ENCODE measurements around the gene IGSF21. TPM values are rescaled to one million over a fixed set of nuclear protein-coding genes. Genes with fewer than 3 reads are reported as not detected.

IGSF21 gene
- total and polyA plus RNA-seq, 2 donors (not counting 3 experiments of a cell fraction or from before 2014, with no cell fraction given) = not detected

- Histone ChIP-seq H3K9me1 (replicated peaks; ENCODE audit: control insufficient read depth, extremely low read depth, insufficient read depth, low read length) (no peaks in the 10 kb centered on the region), H2AFZ (ENCODE audit: low read depth, low read length) (no peak overlapping the region), H3K4me3 (replicated peaks in 1 of 3; ENCODE audit: insufficient read depth in 1 of 3, low read depth in 1 of 3, low read length in 3 of 3) (no peak overlapping the region), H3K9ac (replicated peaks; ENCODE audit: extremely low read depth, insufficient read depth, low read length) (no peak overlapping the region), H3K27ac (ENCODE audit: insufficient read depth, low read depth, low read length) (no peak overlapping the region), H3K4me2 (ENCODE audit: insufficient read depth, low read length) (no peak overlapping the region), H4K20me1 (replicated peaks; ENCODE audit: control insufficient read depth, extremely low read depth, insufficient read depth, low read length) (no peaks in the 10 kb centered on the region), H3K36me3 (ENCODE audit: control insufficient read depth in 2 of 2, extremely low read depth in 1 of 2, insufficient read depth in 2 of 2, low read length in 2 of 2) (no peaks in the 10 kb centered on the region), H3K79me2 (ENCODE audit: control insufficient read depth, insufficient read depth, low read length) (no peaks in the 10 kb centered on the region), H3K27me3 (ENCODE audit: control insufficient read depth in 2 of 2, insufficient read depth in 2 of 2, low read length in 2 of 2) (no peaks in the 10 kb centered on the region), H3K4me1 (ENCODE audit: control insufficient read depth, extremely low read depth, insufficient read depth, low read length) (no peaks in the 10 kb centered on the region), H3K9me3 (replicated peaks; ENCODE audit: control insufficient read depth, insufficient read depth, low read length) (peaks cover 2% of the 10 kb centered on the region)
- DNase-seq (ENCODE audit: low read depth, low spot score) = no peak
- dilution Hi-C loops (cut with MboI; ENCODE audit: extremely low pct_ligation_motif_present, low sequenced_read_pairs) = no loop called here
- no peak for TF ChIP-seq POLR2AphosphoS5 (IDR thresholded peaks at IDR 0.05; ENCODE audit: insufficient read depth, low read depth, low read length)
- no peak for TF ChIP-seq POLR2A (IDR thresholded peaks at IDR 0.05; ENCODE audit: low read depth, low read length)
- no peak for TF ChIP-seq JUN (IDR thresholded peaks at IDR 0.05; ENCODE audit: borderline replicate concordance, insufficient read depth, insufficient read length, low read depth)
- TF ChIP-seq MYC (IDR thresholded peaks at IDR 0.05; ENCODE audit: low read depth, low read length) = no peak
- no peak for TF ChIP-seq CTCF (IDR thresholded peaks at IDR 0.05; ENCODE audit: extremely low read depth in 1 of 2, insufficient read depth in 1 of 2, low read depth in 1 of 2, low read length in 2 of 2)
- TF ChIP-seq GATA2 (IDR thresholded peaks at IDR 0.05; ENCODE audit: insufficient read depth, insufficient read length, low read depth, low read length) = no peak
- no peak for TF ChIP-seq FOS (IDR thresholded peaks at IDR 0.05; ENCODE audit: borderline replicate concordance, insufficient read depth, low read length)
- no peak for TF ChIP-seq EZH2 (IDR thresholded peaks at IDR 0.05; ENCODE audit: borderline replicate concordance, low read depth, low read length, severe bottlenecking)
- no peak for TF ChIP-seq MAX (IDR thresholded peaks at IDR 0.05; ENCODE audit: insufficient read depth, insufficient read length)
- CTCF ChIA-PET = no interaction called here
- no peak for FAIRE-seq
- BruUV-seq (replicated peaks) = no TSS peak
- intact Hi-C loops (cut with micrococcal nuclease) = no loop called here
- POLR2A ChIA-PET = no interaction called here
Observed at GRCh38 chr1:18316764-18317163, 209.2 kb downstream of the IGSF21 start.
